ENCODE measurements around the gene NBR1. TPM values are rescaled to one million over a fixed set of nuclear protein-coding genes. Genes with fewer than 3 reads are reported as not detected.
"Not testable (repeated sequence)": the region's sequence is repeated elsewhere in the genome, so short reads cannot be mapped to it uniquely, and the experiment has no call there.

Gene NBR1, protein sequence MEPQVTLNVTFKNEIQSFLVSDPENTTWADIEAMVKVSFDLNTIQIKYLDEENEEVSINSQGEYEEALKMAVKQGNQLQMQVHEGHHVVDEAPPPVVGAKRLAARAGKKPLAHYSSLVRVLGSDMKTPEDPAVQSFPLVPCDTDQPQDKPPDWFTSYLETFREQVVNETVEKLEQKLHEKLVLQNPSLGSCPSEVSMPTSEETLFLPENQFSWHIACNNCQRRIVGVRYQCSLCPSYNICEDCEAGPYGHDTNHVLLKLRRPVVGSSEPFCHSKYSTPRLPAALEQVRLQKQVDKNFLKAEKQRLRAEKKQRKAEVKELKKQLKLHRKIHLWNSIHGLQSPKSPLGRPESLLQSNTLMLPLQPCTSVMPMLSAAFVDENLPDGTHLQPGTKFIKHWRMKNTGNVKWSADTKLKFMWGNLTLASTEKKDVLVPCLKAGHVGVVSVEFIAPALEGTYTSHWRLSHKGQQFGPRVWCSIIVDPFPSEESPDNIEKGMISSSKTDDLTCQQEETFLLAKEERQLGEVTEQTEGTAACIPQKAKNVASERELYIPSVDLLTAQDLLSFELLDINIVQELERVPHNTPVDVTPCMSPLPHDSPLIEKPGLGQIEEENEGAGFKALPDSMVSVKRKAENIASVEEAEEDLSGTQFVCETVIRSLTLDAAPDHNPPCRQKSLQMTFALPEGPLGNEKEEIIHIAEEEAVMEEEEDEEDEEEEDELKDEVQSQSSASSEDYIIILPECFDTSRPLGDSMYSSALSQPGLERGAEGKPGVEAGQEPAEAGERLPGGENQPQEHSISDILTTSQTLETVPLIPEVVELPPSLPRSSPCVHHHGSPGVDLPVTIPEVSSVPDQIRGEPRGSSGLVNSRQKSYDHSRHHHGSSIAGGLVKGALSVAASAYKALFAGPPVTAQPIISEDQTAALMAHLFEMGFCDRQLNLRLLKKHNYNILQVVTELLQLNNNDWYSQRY
- 119 TPM for total RNA-seq

DNA sequence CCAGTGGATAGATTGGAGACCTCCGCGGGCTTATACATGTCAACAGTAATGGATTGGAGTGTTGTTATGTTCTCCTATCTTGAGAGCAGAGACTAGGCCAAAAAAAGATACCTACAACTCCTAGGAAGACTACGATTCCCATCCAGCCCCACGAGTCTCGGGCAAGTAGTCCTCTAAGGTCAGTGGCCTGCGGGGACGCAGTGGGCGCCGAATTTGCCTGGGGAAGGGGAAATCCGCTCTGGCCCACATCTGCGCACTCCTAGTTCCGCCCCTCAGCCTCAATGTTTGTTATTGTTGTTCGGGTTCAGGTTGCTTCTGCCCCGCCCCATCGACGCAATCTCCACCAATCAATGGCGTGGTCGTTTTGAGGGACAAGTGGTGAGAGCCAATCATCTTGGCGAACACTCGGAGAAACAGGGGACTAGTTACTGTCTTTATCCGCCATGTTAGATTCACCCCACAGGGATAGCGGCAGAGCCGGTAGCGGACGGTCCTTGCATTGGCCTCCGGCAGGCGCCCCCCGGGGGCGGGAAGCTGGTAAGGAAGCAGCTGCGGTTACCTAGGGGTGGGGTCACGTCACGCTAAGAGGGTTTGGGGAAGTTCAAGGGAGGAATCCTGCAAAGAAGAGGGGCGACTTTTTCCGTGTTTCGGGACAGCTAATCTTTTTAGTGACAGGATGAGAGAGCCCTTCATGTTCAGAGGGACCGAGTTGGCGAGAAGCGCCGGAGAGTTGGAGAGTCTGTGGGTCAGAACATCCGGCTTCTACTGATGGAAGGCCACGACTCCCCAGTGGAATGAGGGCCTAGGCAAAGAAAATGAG lies at the start of gene NBR1:
Gene NBR1, plus strand, starts transcription at position 449 of the 820 bp plus-strand sequence. CDS start 4,586 bp downstream, outside the sequence.
- peak; percentile 98 for DNase-seq (ENCODE audit: low spot score)

DNA sequence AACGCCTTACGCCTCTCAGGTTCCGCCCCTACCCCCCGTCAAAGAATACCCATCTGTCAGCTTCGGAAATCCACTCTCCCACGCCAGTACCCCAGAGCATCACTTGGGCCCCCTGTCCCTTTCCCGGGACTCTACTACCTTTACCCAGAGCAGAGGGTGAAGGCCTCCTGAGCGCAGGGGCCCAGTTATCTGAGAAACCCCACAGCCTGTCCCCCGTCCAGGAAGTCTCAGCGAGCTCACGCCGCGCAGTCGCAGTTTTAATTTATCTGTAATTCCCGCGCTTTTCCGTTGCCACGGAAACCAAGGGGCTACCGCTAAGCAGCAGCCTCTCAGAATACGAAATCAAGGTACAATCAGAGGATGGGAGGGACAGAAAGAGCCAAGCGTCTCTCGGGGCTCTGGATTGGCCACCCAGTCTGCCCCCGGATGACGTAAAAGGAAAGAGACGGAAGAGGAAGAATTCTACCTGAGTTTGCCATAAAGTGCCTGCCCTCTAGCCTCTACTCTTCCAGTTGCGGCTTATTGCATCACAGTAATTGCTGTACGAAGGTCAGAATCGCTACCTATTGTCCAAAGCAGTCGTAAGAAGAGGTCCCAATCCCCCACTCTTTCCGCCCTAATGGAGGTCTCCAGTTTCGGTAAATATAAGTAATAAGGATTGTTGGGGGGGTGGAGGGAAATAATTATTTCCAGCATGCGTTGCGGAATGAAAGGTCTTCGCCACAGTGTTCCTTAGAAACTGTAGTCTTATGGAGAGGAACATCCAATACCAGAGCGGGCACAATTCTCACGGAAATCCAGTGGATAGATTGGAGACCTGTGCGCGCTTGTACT lies 45.7 kb upstream of the NBR1 start, which contains the start of gene BRCA1:
Gene BRCA1, minus strand, starts transcription at position 232 of the 834 bp plus-strand sequence. CDS start 1,268 bp downstream, outside the sequence.
- DNase-seq (ENCODE audit: low spot score), result peak; percentile 97

DNA sequence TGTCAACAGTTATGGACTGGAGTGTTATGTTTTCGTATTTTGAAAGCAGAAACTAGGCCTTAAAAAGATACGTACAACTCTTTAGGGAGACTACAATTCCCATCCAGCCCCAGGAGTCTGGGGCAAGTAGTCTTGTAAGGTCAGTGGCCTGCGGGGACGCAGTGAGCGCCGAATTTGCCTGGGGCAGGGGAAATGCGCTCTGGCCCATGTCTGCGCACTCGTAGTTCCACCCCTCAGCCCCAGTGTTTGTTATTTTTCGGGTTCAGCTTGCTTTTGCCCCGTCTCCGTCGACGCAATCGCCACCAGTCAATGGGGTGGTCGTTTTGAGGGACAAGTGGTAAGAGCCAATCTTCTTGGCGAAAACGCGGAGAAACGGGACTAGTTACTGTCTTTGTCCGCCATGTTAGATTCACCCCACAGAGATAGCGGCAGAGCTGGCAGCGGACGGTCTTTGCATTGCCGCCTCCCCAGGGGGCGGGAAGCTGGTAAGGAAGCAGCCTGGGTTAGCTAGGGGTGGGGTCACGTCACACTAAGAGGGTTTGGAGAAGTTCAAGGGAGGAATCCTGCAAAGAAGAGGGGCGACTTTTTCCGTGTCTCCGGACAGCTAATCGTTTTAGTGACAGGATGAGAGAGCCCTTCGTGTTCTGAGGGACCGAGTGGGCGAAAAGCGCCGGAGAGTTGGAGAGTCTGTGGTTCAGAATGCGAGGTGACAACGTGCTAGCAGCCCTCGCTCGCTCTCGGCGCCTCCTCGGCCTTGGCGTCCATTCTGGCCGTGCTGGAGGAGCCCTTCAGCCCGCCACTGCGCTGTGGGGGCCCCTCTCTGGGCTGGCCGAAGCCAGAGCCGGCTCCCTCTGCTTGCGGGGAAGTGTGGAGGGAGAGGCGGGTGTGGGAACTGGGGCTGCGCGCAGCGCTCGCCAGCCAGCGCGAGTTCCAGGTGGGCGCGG lies 44.8 kb upstream of the NBR1 start:
- no peak for DNase-seq (ENCODE audit: low spot score)

DNA sequence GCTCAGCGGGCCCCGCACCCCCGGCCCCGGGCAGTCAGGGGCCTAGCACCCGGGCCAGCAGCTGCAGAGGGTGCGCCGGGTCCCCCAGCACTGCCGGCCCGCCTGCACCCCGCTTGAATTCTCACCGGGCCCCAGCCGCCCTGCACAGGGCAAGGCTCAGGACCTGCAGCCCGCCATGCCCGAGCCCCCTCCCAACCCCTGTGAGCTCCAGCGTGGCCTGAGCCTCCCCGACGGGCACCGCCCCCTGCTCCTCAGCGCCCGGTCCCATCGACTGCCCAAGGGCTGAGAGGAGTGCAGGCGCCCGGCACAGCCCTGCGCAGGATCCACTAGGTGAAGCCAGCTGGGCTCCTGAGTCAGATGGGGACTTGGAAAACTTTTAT lies 44.1 kb upstream of the NBR1 start:
- no peak for DNase-seq (ENCODE audit: low spot score)

DNA sequence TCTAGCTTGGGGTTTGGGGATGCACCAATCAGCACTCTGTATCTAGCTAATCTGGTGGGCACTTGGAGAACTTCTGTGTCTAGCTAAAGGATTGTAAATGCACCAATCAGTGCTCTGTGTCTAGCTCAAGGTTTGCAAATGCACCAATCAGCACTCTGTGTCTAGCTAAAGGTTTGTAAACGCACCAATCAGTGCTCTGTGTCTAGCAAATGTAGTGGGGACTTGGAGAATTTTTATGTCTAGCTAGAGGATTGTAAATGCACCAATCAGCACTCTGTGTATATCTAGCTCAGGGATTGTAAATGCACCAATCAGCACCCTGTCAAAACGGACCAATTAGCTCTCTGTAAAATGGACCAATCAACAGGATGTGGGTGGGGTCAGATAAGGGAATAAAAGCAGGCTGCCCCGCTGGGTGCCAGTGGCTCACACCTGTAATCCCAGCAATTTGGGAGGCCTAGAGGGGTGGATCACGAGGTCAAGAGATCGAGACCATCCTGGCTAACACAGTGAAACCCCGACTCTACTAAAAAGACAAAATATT lies 43.6 kb upstream of the NBR1 start:
- DNase-seq (ENCODE audit: low spot score), result not testable (repeated sequence)

DNA sequence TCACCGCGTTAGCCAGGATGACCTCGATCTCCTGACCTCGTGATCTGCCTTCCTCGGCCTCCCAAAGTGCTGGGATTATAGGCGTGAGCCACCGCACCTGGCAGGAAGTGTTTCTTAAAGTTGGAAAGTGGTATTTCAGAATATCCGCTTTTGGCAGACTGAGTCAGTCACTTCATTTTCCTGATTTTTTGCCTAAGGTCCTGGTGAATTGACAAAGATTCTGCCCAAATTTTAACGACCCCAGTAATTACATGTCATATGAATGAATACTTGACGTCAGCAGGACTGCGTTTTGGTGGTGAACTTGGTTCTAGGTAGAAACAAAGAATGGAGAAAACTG lies 41.4 kb upstream of the NBR1 start:
- no peak for DNase-seq (ENCODE audit: low spot score)

DNA sequence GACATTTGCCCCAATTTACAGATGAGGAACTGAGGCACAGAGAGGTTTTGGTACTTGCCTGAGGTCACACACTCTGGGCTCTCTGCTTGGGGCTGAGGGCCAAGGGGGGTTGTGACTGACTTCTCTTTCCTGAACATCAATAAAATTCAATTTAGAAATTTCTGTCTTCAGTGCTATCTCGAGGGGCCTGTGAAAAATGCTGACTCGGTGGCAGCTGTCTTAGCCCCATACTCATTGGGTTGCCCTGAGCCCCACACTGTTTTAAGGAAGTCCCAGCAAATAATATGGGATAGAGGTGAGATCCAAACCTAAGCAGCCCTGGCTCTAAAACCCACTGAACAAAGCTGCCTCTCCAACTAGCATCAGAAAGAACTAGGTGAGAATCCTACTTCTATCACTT lies 38.9 kb upstream of the NBR1 start:
- DNase-seq (ENCODE audit: low spot score), result no peak

DNA sequence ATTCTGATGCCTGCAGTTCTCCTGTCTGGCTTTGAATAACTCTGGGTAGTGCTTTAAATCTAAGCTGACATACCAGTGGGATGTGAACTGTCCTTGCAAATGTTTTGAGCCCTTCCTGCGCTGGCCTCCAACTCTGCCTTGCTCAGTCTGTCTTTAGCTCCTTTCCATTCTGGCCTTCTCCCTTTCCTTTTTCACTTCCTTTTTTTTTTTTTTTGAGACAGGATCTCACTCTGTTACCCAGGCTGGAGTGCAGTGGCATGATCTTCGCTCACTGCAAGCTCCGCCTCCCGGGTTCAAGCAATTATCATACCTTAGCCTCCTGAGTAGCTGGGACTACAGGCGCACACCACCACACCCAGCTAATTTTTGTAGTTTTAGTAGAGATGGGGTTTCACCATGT lies 37.6 kb upstream of the NBR1 start:
- not testable (repeated sequence) for DNase-seq (ENCODE audit: low spot score)

DNA sequence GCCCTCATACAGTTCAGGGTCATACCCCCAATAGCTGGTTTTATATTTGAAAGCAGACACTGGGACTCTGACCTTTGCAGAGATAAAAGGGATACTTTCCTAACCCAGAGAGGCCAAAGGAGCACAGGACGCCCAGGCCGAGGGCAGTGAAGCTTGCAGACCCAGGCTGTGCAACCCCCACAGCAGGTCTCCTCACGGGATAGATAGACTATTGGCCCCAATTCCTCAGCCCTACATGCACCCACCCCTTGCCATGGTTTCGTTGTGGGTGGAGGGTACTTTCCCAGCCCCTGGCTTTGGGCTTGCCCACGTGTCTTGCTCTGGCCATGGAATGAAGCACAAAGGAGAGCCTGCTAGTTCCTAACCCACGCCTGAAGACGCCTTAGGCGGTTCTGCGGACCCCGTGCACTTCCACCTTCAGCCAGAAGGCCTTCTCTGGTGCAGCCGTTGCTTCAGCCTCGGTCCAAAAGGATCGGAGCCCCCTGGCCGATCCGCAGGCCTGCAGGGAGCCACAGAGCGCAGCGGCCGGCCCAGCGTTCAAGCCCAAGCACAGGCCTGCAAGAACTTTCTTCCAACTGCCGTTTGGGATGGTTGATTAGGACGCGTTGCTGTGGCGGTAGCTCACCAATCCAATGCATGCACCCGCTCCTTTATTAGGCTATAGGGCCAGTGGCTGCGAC lies 36.1 kb upstream of the NBR1 start:
- DNase-seq (ENCODE audit: low spot score), result no peak

DNA sequence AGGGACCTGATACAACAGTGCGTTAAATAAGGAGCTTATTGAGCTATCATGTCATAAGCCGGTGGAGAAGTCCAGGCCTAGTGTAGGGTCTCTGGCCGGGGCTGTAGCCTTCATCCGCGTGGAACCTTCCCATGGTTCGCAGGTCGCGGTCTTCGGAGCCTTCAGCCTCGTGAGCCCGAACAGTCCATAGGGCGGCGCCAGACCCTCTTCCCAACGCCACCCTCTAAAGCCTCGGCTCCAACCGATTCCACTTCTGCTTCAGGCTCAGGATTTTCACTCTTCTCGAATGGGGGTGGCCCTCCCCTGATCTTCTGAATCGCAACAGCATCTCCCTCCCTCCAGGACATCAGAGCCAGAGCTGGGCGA lies 35.6 kb upstream of the NBR1 start:
- DNase-seq (ENCODE audit: low spot score), result no peak

DNA sequence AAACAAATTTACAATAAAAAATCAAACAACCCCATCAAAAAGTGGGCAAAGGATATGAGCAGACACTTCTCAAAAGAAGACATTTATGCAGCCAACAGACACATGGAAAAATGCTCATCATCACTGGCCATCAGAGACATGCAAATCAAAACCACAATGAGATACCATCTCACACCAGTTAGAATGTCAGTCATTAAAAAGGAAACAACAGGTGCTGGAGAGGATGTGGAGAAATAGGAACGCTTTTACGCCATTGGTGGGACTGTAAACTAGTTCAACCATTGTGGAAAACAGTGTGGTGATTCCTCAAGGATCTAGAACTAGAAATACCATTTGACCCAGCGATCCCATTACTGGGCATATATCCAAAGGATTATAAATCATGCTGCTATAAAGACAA lies 34.4 kb upstream of the NBR1 start:
- not testable (repeated sequence) for DNase-seq (ENCODE audit: low spot score)

DNA sequence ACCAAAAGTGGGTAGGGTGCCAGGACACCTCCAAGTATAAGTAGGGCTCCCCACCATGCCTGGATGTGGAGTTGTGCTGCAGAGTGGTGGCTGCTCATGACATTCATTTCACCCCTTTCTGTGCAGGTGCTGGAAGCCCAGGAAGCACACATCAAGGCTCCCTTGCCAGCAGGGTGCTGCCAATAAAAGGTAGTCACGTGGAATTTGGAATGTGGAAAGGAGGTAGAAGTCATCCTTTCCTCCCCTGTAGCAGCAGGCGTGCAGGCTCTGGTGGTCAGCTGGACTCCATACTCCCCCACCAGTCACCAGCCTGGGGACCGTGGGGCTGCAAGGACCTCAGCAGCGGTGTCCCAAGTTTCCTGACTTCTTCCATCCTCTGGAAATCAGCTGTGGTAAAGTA lies 32.5 kb upstream of the NBR1 start:
- not testable (repeated sequence) for DNase-seq (ENCODE audit: low spot score)

DNA sequence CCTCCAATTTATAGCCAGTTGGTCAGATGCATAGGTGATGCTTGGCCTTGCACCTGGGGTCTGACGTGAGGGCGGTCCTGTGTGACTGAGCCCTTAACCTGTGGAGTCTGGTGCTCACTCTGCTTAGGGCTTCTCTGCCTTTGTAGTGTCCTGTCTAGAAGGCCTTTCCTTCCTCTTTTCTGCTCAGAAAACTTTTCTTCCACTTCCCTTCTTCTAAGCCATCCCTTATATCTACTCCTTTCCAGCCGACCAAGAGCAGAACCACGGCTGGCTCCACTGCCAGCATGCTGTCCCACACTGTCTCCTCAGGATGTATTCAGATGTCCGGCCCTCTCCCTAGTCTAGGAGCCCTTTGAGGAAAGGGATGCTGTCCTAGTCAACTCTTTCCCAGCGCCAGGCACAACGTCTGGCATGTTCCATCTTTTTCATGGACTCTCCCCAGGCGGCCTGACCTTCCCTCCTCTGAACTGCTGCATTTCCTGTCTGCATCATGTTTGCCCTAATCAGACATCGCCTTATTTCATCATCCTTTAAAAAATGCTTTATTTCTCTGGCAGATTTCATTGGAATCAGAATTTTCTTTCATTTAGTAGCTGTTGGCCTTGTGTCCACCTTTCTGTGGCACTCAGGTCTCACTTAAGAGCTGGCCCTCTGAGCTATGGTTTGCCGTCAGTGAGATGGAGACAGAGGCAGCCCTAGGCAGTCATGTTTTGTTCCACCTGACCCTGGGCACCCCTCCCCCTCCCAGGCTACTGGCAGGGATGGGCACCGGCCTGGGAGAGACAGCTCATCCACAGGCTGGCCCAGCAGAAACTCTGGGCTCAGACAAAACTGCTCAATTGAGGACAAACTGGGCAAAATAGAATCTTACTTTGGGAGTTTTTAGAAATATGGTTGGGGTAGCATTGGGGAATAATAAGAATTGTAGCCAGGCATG lies 30.4 kb upstream of the NBR1 start:
- DNase-seq (ENCODE audit: low spot score), result no peak

DNA sequence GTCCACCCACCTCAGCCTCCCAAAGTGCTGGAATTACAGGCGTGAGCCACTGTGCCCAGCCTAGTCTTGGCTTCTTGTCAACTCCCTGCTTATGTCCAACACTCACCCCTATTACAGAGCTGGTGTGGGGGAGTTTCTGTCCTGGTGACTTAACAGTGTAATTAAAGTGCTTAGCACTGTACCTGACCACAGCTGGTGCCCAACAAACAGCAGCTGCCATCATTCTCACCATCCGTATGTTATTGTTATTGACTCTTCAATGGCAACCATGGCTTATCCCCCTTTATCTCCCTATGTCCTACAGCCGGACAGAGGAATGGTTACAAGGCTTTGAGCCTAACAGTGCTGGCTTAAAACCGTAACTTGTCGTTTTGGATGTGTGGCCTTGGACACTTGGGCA lies 28.9 kb upstream of the NBR1 start:
- DNase-seq (ENCODE audit: low spot score), result no peak

DNA sequence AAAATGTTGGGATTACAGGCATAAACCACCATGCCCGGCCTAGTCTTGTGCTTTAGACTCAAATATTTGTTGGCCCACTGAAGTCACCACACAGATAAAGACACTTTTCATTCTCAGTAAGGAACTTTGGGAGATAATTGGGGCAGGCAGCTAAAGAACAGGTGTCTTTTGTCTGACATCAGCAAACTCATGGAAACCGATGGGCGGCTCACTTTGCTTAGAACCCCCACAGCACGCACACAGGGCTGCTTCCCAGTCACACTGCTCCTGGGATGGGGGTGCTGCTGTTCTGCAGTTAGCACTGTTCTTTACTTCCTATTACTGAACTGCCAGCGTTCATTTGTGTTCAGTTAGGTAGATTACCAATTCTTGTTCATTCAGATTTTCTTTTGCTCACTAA lies 27.8 kb upstream of the NBR1 start:
- no peak for DNase-seq (ENCODE audit: low spot score)

DNA sequence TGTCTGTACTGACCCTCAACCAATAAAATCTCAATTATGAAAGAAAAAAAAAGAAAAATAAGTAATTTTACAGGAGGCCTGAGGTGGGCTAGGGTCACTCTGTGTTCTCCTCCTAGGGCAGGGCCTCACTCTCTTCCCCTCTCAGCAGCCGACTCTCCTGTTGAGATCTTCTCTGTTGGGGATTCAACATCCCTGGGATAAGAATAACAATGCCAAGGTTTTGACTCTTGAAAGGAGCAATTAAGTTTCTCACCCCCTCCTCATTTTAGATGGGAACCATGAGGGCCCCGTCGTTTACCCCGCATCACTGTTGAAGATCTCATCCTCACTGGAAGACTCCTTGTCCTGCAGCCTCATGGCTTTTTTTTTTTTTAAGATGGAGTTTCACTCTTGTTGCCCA lies 24.4 kb upstream of the NBR1 start:
- DNase-seq (ENCODE audit: low spot score), result no peak

DNA sequence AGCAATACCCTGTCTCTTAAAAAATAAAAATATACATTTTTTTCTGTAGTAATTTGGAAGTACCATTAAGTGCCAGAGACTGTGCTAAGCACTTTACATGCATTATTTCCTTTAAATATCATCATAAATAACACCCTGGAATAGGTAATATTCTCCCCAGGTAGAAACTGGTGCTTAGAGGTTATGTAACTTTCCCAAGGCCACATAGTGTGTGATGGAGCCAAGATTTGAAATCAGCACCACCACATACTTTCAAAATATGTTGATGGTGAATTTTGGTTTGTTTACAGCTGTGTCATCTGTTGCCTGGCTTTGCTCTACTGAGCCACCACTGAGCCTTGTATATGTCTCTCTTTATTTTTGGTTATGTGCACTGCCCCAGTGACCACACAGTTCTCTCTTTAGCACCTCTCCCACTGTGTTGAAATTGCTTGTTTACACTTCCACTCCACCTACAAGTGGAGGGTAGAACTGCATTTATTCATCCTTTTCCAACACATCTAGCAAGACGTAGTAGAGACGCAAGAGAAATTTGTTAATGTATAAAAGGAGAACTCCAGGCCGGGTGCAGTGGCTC lies 19.0 kb upstream of the NBR1 start:
- DNase-seq (ENCODE audit: low spot score), result no peak
